HG02571 (cell line): ENCODE measurements around the gene ZNF747.
"Not testable (repeated sequence)": the region's sequence is repeated elsewhere in the genome, so short reads cannot be mapped to it uniquely, and the experiment has no call there.

ENCODE experiments used
- ATAC-seq: cut with Tn5 transposase; IDR thresholded peaks from one replicate; pipeline ENCODE4 v1.9.1; 2021; ENCODE audit warnings: mild to moderate bottlenecking, moderate library complexity; ENCODE audit not compliant: unreplicated experiment

Gene ZNF747

DNA sequence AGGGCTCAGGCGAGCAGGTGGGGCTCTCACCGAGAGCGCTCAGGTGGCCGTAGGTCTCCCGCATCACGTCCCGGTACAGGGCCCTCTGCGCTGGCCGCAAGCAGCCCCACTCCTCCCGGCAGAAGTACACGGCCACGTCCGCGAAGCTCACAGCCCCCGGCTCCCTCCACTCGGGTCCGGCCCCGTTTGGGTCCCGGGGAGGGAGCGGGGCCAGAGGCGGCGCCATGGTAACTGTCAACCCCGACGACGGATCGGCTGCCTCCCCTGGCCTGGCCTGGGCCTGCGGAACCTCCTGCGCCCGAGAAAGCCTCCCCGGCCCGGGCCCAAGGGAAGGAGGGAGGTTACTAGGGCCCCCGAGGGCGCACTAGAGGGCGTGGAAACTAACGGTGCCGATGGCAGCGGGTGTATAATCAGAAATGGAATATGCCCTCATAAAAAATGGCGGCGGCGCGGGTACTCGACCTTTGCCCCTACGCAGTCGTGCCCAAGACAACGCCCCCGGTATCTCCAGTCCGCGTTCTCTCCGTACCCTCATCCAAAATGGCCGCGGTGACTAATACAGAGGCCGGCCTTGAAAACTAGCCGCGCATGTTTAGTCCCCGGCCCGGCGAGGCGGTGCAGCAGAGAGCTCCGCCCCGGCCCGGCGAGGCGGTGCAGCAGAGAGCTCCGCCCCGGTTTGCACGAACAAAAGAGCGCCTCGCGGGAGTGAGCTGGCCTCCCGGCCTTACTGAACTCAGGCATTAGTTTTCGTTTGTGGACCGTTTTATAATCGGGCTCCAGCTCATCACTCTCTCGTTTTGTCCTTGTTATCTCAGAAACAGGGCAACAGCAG lies 23.5 kb upstream of the ZNF747 start, which contains the start of gene ZNF764:
Gene ZNF764 (minus strand): TSS at position 418 of the 832 bp plus-strand sequence. CDS start 192 bp downstream, at position 226.
- peak; percentile 87 for ATAC-seq

DNA sequence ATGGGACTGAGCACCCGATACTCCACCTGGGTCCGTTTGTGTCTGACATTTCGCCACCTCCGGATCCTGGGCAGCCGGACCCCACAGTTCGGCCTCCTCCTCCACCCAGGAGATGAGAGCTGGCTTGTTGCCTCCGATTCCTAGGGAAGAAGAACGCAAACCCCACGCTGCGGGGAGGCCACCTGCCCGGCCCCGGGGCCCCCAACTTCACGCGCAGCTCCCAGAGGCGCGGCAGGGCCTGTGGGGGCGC lies 23.0 kb upstream of the ZNF747 start:
- peak; percentile 6 for ATAC-seq

DNA sequence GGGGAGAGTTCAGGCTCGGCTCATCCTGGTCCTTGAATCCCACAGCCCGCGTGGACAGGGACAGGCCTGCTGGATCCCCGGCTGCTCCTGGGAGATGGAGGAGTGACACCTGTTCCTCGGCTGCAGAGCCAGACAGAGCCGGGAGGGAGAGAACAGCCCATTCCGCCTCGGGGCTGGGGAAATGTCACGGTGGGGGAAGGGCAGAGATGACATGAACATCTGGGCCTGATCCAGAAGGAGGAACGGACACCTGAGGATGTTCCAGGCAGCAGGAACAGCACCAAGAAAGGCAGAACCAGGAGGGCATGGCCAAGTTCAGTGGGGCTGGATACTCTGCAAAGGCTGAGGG lies 21.4 kb upstream of the ZNF747 start:
- no peak for ATAC-seq

DNA sequence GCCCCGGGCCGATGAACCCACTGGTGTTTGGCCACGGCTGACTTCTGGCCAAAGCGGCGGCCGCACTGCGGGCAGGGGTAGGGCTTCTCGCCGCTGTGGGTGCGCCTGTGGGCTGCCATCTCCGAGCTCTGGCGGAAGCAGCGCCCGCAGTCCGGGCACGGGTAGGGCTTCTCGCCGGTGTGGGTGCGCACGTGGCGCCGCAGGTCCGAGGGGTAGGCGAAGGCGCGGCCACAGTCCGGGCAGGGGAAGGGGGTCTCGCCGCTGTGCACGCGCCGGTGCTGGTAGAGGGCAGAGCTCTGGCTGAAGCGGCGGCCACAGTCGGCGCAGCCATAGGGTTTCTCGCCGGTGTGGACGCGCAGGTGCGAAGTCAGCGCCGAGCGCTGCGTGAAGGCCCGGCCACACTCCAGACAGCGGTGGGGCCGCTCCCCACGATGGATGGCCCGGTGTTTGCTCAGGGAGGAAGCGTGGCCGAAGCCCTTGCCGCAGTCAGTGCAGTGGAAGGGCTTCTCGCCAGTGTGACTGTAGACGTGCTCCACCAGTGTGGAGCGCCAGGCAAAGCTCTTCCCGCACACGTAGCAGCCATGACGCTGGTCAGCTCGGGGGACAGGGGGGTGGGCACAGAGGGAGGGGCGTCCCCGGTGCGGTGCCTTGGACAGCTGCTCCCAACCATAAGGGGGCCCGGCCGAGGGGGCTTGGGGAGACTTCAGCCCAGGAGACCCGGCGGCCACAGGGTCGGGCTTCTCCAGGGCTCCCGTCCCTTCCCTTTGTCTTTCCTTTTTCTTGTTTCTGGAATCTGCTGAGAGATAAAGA lies 20.9 kb upstream of the ZNF747 start:
- no peak for ATAC-seq

- no peak for ATAC-seq
Measured at GRCh38 chr16:30554557-30555314, 20.1 kb upstream of the ZNF747 start.

DNA sequence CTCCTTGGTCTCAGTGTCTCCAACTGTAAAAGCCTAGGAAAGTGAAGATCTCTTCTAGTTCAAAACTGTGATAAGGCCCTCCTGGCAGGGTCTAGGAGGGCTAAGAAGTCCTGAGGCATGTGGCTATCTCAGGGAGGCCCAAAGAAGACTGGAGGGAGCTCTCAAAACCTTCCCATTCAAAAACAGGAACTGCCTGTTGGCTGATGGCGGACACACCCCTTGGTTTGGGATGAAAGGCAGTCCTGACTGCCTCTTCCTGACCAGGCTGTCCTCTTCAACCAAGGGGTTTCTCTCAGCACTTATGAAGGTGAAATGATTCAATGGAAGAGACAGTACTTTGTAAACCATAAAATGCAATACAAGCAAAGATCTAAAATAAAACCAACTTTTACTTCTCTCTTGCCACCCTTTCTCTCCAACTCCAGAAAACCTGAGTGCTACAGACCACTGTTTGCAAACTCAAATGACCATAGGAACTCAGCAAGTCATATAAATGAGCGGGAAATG lies 18.8 kb upstream of the ZNF747 start:
- no peak for ATAC-seq

- no peak for ATAC-seq
Measured at GRCh38 chr16:30552956-30553355, 18.3 kb upstream of the ZNF747 start.

DNA sequence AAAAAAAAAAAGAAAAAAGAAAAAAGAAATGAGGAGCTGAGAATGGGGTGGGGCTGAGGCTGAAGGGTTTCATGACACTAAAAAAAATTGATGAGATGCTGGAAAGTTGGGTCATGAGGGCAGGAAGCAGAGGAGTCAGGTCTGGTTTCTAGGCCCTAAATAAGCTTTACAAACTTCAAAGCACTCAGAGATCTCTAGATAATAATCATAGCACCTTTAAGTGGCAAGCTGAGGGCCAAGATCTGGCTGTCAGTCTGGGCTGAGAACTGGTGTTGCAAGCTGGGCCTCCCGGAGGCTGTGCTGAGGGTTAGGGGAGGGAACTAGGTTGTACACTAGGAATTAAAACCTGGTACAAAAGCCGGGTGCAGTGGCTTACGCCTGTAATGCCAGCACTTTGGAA lies 17.1 kb upstream of the ZNF747 start:
- no peak for ATAC-seq

GRCh38 chr16:30548416-30549253 lies 14.0 kb upstream of the ZNF747 start:
- ATAC-seq: no peak

DNA sequence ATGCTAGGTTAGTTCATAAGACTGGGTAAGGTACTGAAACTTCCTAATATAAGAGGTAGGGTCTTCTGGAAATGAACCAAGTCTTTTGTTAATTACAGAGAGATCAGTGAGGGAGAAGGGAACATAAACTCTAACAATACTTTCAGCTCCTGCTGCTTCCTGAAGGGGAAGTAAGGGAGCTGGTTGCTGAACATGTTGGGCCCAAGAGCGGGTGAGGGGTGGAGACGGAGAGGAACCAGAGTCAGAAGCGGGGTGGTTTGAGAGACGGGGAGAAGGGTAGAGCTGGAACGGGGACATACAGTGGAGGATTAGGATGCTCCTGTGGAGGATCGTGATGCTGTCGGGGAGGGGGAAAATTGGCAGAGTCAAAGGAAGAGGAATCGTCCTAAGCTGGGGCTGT lies 11.5 kb upstream of the ZNF747 start:
- ATAC-seq: no peak

DNA sequence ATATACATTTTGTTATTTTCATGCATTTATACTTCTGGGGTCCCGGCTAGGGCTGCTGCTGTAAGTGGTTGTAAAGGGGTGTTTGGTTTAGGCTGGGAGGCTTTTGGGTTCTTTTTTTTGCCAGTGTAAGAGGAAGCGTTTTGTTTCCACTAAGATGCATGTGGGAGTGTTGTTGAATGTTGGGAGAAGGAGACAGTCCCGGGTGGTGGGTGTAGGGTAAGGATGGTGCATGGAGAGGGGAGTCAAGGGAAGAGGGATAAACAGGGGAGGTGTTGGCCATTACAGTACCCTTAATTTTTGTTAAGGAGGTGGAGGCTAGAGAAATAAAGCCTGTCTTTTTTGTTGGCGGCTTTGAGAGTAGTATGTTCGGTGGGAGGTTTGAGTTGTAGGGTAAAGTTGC lies 8.4 kb upstream of the ZNF747 start:
- no peak for ATAC-seq

- no peak for ATAC-seq
Measured at GRCh38 chr16:30541502-30542329, 7.1 kb upstream of the ZNF747 start.

DNA sequence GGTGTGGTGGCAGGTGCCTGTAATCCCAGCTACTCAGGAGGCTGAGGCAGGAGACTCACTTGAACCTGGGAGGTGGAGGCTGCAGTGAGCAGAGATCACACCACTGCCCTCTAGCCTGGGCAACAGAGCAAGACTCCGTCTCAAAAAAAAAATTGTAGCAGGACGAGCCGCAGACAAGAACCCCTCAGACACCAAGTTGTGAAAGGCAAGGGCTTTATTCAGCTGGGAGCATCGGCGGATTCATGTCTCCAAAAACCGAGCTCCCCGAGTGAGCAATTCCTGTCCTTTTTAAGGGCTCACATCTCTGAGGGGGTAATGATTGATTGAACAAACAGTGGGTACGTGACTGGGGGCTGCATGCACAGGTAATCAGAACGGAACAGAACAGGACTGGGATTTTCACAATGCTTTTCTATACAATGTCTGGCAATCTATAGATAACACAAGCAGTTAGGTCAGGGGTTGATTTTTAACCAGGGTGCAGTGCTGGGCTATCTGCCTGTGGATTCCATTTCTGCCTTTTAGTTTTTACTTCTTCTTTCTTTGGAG lies 6.3 kb upstream of the ZNF747 start:
- not testable (repeated sequence) for ATAC-seq

DNA sequence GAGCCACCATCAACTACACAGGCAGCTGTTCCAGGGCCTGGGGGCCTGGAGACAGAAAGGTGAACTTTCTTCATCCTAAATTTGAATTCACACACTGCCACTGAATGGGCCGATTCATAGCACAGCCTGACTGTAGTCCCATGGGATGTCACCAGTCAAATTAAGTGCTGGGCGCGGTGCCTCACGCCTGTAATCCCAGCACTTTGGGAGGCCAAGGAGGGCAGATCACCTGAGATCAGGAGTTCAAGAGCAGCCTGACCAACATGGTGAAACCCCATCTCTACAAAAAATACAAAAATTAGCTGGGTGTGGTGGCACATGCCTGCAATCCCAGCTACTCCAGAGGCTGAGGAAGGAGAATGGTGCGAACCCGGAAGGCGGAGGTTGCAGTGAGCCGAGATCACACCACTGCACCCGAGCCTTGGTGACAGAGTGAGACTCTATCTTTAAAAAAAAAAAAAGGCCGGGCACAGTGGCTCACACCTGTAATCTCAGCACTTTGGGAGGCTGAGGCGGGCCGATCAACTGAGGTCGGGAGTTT lies 5.4 kb upstream of the ZNF747 start:
- ATAC-seq: not testable (repeated sequence)

DNA sequence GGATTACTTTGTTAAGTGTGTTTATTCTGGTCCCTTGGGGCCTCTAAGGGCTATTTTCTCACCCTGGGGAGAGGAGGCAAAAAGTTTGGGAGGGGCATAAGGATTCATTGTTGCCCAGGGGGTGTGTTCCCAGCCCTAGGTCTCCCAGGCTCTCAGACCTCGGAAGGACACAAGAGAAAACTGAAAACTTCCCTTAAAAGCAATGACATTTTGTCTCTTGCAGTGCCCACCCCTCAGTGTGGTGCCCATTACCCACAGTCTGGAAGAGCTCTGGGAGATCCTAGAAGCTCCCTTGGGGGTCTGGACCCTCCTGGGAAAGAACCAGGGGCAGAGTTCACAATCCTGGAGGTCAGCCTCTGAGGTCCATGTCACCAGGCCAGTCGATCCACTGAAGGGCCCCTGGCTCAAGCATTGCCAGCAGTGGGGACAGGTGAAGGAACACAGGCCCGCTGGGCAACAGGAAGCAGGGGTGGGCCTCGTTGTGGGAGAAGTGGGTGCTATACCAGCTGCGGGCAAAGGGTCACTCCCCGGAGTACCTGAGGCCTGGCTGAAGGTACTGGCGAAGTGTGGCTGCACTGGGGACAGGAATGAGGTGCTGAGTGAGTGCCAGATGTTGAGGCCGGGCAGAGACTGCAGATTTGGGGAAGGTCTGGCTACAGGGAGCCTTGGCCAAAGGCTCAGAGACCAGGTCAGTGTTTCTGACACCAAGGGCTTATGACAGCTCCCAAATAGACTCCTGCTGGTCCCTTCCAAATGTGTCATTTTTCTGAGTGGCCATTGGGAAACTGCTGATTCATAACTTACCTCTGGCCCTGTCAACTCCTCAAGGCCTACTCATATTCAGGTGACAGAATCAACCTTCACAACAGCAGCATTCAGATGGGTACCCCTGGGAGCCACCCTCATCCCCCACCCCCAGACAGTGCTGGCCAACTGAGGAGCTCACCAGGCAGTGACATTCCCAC lies 4.6 kb upstream of the ZNF747 start:
- ATAC-seq: no peak

- not testable (repeated sequence) for ATAC-seq
Measured at GRCh38 chr16:30536391-30537024, 1.9 kb upstream of the ZNF747 start.

DNA sequence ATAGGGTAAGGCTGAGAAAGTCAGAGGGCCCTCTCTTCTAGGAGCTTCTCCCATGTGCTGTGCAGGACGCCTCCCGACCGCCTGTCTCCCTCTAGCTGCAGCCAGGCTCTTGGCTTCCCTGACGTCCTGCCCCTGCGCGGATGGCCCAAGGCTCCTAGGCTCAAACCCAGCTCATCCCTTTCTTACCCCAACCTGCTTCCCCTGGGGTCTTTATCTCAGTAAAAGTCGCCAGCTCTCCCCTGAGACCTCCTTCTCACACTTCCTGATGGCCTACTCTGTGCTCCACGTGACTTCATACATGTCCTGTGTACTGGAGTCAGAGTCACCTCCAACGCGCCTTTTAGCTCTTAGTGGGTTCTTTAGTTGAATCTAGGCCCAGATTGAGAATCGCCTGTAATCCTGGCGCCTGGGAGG lies 1.1 kb upstream of the ZNF747 start:
- peak; percentile 45 for ATAC-seq
